Left hindlimb (tissue), 1 donor: ENCODE measurements around the gene OLFM4.
A peak's percentile ranks its signal among the peaks of the same experiment; 100 is the strongest.

ENCODE experiments used
- DNase-seq: peaks from one replicate; pipeline ENCODE4 v3.0.0-alpha.2; 2018

Gene OLFM4

DNA sequence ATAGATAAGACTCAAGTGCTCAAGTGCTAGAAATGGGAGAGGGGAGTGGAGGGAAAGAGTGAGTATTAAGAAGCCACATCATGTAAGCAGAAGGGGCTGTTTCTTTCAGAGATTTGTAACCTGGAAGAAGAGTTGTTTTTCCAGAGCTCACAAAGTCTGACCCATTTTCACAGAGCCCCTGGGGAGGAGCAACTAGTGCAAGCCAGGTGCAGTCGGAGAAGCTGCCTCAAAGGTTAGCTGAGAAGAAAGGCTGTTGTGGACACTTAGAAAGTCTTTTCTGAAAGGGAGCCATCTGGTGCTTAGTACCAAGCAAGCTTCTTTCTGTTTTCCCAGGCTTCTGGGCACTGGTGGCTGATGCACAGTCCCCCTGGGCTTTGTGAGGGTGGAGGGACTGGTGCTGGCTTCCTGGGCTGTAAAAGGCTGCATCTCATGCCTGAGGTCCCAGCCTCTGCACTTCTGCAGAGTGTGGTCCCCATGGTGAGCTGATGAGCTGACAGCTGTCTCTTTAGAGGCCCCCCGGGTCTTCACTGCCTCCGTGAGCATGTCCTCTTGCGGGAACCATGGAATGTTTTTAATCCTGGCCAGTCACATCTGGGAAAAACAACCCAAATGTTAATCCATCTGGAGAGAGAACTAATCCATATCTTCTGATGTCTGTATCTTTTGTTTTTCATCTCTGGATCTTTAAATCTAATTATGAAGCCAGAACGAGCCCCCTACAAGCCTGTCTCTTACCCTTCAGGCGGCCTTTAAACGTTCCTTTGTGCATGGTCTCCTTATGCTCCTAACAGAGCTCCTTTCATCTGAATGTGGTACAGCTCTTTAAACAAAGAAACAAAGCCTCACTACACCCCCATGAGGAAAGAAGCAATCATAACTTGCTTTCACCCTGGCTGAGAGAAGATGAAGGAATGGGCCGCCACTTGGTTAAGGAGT lies 40.2 kb downstream of the OLFM4 start:
- peak; percentile 56 for DNase-seq

DNA sequence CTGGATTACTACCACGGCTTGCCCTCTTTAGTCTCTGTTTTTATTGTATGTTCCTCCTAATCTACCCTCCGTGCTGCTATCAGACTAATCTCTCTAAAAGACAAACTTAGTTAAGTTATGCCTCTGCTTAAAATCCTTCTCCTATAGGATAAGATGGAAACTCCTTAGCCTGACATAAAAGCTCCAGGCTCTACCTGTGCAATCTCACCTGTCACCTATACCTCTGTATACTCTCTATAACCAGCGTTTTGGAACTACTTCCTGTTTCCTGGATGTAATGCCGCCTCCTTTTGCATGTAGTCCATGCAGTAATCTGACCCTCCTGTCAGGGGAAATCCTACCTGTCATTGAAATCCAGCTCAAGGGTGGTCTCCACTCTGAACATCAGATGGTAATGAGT lies 41.2 kb downstream of the OLFM4 start:
- no peak for DNase-seq

DNA sequence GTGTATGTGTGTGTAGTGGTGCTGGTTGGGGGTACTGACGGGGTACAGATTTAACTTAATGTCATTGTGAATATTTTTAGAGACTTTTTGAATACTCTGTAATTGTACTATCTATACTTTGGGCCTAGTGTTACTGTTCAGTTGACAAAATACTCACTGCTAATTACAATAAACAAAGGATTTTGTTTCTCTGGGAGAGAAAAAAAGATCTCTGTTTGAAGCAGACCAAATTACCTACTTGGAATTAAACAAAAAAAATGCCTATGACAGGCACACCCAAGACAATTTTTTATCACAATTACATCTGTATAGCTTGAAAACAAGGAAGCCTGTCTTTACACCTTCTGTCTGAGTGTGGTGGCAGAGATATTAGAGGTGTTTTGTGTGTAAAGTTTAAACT lies 45.1 kb downstream of the OLFM4 start:
- no peak for DNase-seq

DNA sequence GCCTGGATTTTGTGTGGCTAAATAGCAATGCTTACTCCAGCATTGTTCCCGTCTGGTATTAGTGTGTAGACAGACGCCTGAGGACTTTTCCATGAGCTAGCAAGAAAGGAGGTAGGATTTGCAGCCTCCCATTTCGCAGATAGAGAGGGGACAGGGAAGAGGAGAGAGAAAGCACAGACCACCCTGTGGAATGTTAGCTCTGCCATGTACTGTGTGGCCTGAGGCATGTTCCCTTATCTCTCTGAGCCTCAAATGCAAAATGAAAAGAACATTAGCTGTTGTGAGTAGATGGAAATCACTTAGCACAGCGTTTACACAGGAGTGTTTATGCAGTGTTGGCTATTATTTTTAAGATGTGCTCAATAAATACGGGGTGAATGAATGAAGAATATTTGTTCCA lies 45.5 kb downstream of the OLFM4 start:
- no peak for DNase-seq

DNA sequence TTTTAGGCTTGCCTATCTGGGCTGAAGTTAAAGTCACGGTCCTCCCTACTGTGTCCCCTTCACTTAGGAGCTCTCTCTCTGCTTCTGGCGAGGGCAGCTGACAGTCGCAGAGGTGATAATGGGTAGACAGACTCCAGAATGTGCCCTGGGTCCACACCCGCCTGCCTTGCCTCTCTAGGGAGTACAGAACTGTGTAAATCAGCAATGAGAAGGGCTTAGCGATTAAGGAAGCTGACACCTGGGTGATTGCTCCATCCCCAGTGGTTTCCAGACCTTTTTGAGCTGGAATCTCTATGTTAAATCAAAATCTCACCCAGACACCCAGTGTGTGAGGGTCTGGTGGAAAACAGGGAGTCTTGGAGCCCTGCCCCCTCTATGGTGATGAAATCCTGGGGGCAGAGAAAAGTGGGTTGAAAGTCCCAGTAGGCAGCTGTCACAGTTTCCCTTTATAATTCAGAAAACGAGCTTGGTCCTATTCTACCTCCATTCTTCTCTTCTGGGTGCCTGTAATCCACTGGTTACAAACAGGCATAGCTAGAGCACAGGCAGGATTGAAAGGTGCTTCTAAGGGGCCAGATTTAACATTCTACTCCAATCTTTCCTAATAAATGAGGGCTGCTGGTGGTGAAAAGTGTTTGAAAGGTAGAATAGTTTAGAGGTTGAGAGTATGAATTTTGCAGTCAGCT lies 46.9 kb downstream of the OLFM4 start:
- DNase-seq: no peak

DNA sequence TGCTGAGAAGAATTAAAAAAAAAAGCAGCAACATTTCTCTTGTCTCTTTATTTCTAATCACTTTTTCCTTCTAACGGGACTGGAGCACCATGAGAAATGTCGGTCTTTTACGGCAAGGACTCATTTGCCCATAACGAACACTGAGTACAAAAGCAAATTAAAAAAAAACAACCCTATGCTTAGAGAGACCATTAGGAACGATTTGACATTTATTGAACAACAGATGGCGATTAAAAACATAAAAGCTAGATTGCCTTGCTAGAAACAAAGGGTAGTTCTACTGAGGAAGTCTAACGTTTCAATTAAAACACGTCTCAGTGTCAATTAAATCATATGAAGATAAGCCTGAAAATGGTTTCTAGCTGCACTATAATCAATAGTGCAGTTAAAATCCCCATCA lies 51.1 kb downstream of the OLFM4 start:
- DNase-seq: no peak

DNA sequence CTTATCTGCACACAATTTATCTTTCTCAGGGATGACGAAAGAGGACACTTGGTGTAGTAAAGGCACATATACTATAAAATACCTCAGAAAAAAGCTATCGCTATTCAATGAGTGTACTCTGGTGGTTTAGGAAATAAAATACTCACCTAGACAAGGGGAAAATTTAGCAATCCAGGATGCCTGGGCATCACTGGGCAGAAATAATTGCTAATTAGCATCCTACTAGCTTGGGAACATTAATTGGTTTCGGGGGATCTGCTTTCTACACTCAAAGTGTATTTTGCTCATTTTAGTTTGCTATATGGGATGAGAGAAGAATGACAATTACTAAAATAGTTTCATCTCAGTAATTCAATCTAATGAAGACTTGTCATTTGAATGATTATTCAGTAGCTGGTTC lies 60.3 kb downstream of the OLFM4 start:
- no peak for DNase-seq

DNA sequence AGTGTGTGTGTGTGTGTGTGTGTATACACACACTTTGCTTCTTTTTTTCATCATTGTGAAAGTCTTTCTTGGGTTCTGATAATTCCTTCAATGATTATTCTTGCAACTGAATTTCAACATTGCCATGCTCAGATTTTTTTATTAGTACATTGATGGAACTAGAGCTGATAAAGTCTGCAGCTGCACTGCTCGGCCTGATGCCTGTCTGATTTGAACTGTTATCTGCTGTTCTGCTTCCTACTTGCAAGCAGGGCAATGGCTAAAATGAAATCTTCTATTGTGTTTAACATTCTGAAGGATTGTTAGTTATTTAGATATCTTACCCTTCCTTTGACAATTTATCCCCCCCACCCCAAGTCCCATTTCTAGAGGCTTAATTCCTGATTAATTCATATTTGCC lies 61.3 kb downstream of the OLFM4 start:
- DNase-seq: no peak

DNA sequence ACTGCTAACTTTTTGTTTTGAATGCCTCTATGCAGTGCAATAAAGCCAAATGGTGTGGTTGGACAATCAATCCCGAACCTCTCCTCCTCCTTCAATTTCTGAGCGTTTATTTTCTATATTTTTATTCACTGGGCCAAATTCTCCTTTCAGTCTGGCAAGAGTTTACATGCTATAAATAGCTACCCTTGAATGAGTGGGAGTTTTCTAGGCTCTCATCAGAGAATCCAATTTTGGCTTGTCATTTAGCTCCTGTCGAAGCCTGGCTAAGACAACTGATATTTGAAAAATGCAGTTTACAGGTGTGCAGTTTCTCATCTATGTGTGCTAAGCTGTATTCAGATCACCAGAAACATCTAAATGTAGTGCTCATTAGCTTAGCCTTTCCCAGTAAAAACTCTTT lies 61.8 kb downstream of the OLFM4 start:
- no peak for DNase-seq

DNA sequence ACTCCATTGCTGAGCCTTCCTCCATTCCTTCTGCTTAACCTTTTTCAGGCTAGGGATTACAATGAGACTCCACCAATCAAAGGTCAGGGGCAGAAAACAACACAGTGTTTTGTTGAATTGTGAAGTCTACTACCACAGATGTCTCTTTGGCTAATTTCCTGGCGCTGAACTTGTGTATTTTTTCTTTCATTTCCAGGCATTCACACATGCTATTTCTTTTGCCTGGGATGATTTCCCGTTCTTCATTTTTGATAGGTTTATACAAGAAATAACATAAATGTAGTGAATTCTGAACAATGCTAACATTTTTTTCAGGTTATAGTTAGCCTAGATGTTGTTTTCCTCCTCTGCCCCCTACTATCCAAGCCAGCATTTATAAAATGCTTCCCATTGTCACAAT lies 64.3 kb downstream of the OLFM4 start:
- no peak for DNase-seq

DNA sequence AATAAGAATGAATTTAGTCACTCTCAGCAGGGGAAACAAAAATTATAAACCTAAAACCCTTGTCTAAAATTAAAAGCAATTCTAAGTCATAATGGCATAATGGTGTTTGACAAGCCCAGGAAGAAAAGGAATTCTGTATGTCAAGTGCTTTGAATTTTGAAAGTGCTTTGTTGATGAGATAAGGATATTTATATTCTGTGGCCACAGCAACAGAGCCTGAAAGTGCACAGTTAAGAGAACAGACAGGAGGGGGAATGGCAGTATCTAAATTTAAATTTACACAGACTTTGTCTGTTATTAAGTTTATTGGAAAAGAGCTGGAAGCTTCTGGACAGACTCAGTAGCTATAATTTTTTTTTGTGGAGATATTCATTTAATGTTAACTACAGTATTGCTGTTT lies 69.8 kb downstream of the OLFM4 start:
- no peak for DNase-seq

DNA sequence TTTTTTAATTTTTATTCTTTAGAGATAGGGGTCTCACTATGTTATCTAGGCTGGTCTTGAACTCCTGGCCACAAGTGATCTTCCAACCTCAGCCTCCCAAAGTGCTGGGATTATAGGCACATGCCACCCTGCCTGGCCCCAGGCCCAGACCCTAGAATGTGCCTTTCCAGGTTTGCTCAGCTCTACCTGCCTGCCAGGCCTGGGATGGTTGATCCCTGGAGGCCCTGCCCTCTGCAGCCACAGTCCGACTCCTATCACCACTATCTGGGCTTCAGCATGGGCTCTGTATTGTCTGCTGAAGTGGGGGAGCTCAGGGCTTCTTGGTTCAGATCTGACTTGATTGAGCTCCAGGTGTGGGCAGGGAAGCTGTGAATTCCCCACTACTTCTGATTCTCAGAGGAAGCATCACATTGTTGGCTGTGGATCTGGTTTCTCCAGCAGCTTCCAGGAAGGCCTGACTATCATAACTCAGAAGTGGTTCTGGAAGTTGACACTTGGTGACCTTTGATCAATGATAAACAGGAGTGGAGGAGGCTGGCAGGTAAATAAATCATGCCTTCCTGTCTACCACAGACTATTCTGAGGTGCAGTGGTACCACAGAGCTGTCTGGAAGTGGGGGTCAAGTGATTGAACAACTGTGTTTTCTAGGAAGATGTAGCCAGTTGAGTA lies 71.9 kb downstream of the OLFM4 start:
- DNase-seq: no peak
